HG02588 (cell line): ENCODE measurements around the gene FAM187B.

Source experiments
- ATAC-seq: cut with Tn5 transposase; IDR thresholded peaks from one replicate; pipeline ENCODE4 v1.9.1; 2021; ENCODE audit warnings: mild to moderate bottlenecking, moderate library complexity; ENCODE audit not compliant: unreplicated experiment

Gene FAM187B

DNA sequence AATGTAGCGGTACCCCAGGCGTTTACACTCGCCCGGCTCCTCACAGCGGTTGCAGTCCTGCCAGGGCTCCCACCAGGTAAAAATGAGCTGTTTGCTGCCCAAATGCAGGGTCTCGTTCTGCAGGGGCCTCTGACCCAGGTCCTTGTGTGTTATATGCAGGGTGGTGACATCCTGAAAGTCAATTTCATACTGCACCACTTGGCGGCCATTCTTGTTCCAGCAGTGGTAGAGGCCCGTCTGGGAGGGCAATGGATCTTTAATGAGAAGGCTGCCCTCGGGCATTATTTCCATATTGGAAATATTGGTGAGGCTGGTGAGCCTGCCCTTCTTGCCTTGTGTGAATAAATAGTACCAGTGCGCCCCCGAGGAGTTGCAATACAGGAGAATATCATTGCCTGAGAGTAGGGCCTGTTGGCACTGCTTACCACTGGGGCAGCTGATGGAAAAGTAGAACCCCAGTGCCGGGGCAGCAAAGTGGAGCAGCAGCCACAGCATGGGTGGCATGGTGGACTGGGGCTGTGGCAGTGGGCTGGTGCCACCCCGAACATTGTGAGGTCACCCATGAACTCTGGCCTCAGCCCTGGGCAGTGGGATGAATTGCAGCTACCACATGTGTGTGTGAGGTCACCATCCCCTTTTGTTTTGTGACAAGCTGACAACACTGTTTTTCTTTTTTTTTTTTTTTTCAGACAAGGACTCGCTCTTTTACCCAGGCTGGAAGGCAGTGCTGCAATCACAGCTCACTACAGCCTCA is at the start of gene FAM187B:
Gene FAM187B (minus strand): TSS at position 563 of the 754 bp plus-strand sequence. CDS start 59 bp downstream, at position 504.
- ATAC-seq: no peak

DNA sequence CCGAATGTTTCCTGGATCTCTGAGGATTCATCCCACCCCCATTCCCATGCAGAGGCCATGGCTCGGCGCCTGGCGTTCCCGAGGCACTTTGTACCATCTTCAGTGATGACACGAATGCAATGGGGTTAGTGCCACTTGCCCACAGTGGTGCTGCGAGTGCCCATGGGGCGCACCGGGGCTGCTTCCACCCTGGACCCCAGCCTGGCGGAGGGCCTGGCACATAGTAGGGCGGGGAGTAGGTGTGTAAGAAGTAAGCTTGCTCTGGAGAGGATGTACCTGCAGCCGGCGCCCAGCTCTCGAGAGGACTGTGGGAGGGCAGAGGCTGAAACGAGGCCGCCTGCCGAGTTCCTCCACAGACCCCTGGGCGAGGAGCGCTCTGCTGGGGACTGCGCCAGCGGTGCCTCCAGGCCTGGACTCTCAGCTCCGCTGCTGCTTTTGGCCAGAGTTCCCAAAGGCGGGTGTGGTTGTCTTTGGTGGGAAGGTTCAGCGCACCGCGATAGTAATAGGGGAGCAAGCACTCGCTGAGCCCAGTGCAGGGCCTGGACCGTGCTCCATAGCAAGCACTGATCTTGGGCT is 48.3 kb upstream of the FAM187B start:
- no peak for ATAC-seq

DNA sequence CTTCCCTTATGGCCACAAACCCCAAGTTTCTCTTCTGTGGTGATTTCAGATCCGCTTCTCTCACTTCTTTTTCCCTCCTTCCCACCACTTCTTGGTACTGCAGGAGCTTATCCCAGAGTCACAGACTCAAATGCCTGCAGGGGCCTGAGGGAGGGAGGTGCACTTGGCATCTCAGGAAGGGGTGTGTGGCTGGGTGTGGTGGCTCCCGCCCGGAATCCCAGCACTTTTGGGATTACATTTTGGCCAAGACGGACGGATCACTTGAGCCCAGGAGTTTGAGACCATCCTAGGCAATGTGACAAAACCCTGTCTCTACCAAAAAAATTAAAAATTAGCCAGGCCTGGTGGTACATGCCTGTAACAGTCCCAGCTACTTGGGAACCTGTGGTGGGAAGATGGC is 45.8 kb upstream of the FAM187B start:
- ATAC-seq: no peak

DNA sequence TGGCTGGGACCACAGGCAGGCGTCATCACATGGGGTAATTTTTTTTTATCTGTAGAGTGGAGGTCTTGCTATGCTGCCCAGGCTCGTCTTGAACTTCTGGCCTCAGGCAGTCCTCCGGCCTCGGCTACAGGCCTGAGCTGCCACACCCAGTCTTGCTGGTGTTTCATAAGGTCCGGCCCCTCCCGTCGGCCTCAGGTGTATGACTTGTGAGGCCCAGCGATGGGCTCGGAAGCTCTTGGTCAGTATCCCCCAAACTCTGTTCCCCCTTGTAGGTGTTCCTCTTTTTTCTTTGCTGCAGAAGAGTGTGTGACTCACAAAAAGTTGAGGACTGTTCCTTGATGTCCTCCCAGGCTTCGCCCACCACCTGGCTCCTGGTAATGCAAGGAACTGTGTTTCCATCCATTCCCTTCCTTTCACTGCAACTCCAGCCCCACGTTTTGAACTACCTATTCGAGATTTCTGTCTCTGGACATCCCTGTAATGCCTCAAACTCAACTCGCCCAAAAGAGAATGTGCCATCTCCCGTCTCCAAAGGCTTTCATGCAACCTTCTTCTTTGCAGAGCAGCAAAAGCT is 45.2 kb upstream of the FAM187B start:
- no peak for ATAC-seq

DNA sequence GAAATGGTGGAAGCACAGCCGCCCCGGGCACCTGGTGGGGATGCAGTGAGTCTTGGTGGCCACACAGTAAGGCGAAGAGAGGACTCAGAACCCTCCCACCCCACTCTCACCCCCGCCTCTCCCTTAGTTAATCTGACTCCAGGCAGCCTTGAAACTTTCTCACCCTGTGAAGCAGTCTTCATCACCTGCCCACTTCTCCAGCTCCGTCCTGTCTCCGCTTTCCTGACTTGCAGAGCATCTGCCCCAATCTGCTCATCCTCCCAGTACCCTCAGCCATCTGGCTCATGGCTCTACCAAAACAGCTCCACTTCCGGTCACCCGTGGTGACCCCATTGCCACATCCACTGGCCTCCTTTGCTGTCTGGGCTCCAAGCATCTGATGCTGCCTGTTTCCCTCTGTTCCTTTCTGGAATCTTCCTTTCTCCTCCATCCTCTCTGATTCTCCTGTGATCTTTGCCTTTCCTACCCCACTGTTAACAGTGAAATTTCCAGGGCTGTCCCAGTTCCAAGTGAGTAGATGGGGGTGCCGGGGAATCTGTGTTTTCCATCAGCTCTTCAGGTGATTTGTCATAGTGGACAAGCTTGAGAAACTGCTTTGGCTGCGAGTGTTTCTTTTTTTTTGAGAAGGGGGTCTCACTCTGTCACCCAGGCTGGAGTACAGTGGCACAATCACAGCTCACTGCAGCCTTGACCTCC is 44.6 kb upstream of the FAM187B start:
- ATAC-seq: no peak

DNA sequence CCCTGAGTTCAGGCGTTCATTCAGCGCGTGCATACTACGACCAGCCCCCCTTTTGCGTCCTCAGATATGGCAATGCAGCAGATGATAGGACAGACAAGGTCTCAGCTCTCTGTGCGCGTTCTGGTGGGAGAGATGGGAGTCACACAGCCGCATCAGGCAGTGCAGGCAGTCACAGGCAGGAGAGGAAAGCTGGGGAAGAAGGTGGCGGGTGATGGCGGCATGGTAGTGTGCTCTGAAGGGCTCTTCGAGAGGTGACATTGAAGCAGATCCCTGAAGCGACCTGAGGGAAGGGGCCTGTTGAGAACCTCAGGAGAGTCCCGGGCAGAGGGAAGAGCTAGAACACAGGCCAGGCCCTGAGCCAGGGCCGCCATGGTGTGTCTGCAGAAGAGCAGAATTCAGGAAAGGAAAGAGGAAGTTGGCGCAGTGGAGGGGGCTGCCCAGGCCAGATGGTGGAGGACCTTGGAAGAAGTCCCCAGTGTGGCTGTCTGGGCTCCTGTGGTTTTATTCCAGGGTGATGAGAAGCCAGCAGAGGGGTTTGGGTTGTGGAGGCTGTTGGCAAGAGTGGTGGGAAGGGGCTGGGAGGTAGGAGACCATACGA is 43.7 kb upstream of the FAM187B start:
- ATAC-seq: no peak

DNA sequence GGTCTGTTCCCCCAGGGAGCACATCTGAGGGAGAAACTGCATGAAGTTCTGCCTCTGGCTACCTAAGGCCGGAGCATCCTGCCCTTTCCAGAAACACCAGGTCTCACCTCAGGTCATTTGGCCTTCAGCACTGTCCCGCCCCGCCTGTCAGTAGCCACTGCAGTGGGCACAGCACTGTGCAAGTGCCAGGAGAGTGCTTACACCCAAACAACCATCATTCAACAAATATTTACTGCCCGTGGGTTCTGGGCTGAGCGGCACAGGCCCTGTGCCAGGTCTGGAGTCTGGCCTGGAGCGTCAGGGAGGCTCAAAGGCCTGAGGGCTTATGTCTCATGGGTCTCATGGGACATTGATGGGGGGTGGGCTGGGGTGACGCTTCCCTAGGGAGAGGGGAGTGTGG is 43.0 kb upstream of the FAM187B start:
- ATAC-seq: no peak

DNA sequence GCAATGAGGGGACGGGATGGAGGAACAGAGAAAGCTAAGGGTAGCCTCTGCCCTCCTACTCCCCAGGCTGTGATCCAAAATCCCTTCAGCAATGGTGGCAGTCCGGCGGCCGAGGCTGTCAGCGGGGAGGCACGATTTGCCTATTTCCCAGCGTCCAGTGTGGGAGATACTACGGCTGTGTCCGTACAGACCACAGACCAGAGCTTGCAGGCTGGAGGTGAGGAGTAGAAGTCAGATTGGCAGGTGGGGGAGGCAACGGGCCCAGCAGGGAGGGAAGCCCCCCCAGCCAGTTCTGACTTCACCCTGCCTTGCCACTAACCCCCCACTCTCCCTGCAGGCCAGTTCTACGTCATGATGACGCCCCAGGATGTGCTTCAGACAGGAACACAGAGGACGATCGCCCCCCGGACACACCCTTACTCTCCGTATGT is 41.9 kb upstream of the FAM187B start:
- ATAC-seq: no peak

DNA sequence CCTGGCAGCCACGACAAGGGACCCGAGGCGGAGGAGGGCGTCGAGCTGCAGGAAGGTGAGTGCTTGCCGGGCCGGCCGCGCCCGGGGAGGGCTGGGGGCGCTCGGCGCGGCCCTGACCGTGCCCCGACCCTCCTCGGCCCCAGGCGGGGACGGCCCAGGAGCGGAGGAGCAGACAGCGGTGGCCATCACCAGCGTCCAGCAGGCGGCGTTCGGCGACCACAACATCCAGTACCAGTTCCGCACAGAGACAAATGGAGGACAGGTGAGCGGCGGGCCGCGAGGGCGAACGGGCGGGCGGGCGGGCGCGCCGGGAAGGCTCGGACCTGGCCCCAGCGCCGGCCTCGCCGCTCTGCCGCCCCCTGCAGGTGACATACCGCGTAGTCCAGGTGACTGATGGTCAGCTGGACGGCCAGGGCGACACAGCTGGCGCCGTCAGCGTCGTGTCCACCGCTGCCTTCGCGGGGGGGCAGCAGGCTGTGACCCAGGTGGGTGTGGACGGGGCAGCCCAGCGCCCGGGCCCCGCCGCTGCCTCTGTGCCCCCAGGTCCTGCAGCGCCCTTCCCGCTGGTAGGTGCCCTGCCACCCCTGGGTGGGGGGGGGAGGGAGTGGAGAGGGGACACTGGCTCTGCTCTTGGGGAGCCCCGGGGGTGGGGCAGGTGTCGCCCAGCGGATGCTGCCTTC is 41.0 kb upstream of the FAM187B start:
- ATAC-seq: peak; percentile 49

DNA sequence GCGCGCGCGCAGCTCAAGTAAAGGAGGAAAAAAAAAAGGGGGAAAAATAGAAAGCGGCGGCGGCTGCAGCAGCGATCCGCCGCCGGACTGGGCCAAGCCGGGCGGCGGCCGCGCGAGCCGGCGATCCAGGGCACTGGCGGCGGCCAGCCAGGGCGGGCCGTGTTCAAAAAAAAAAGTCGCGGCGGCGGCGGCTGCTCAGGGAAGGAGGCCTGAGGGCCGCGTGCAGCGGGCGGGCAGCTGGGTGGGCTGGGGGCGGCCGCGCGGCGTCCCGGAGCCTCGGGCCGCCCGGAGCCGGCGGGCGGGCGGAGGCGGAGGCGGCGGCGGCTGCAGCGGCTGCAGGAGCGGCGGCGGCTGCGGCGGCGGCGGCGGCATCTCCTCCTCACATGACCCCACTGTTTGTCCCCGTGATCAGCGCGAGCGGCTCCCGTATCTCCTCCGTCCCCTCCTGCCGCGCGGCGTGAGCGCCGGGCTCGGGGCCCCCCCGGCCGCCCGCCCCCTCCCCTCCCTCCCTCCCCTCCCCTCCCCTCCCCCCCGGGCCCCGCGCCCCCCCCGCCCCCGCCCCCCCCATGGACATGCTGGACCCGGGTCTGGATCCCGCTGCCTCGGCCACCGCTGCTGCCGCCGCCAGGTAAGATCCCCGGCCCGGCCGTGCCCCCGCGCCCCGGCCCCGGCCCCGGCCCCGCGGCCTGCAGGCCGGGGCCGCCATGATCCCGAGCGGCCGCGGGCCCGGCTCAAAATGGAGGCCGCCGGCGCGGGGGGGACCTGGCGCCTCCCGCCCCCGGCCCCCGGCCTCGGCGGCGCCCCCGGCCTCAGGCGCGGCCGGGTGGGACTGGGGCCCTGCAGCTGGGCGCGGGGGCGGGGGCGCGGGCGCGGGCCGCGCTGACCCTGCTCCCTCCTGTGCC is 40.2 kb upstream of the FAM187B start, which contains the start of gene USF2:
Gene USF2 (plus strand): TSS at position 427 of the 902 bp plus-strand sequence. CDS start 140 bp downstream, at position 567.
- peak; percentile 21 for ATAC-seq

DNA sequence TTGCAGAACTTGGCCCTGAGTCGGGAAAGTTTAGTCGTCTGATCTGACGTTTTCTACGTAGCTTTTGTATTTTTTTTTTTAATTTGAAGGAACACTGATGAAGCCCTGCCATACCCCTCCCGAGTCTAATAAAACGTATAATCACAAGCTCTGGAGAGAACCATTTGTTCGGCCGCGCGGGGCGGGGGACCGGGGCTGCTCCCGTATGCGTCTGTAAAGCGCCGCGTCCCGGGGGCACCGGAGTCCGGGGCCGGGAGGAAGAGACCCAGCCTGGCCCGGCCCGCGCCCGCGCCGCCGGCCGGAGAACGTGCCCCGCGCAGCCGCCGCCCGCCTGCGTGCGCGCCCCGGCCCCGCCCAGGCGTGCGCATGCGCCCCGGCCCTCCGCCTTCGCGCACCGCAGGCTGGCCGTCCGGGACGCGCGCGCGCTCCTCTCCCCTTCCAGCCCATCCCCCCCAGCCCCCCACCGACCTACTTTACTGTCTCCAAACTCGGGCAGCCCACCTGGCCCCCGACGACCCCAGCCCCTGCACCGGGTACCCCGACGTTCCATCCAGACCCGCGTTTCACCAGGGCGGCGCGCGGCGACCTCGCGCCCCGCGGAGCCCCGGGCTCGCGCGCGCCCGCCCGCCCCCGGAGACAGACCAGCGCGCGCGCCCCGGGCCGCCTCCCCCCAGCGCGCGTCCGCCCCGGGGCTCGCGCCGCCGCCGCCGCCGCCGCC is 39.4 kb upstream of the FAM187B start:
- peak; percentile 50 for ATAC-seq

DNA sequence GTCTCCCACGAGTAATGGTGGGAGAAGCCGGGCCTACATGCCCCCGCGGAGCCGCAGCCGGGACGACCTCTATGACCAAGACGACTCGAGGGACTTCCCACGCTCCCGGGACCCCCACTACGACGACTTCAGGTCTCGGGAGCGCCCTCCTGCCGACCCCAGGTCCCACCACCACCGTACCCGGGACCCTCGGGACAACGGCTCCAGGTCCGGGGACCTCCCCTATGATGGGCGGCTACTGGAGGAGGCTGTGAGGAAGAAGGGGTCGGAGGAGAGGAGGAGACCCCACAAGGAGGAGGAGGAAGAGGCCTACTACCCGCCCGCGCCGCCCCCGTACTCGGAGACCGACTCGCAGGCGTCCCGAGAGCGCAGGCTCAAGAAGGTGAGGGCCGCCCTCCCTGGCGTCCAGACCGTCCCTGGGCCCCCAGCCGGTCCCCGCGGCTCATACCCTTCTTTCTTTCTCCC is 38.8 kb upstream of the FAM187B start:
- no peak for ATAC-seq

DNA sequence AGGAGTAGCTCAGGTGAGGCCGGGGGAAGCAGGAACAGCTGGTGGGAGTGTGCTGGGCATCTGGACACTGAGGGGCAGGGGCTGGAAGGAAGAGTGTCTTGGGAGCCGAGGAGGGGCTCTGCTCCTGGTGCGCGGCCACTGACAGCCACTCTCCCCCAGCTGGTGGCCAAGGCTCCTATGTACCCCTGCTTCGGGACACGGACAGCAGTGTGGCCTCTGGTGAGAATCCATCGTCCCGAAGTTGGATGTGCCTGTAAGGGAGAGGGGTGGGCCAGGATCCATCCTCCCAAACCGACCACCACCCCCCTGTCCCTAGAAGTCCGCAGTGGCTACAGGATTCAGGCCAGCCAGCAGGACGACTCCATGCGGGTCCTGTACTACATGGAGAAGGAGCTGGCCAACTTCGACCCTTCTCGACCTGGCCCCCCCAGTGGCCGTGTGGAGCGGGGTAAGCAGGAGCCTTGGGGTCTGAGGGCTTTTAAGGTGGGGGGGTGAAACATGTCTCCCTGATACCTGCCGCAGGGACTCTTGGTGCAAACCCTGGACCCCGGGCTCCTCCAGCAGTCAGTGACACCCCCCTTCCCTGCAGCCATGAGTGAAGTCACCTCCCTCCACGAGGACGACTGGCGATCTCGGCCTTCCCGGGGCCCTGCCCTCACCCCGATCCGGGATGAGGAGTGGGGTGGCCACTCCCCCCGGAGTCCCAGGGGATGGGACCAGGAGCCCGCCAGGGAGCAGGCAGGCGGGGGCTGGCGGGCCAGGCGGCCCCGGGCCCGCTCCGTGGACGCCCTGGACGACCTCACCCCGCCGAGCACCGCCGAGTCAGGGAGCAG is 38.2 kb upstream of the FAM187B start:
- ATAC-seq: no peak

DNA sequence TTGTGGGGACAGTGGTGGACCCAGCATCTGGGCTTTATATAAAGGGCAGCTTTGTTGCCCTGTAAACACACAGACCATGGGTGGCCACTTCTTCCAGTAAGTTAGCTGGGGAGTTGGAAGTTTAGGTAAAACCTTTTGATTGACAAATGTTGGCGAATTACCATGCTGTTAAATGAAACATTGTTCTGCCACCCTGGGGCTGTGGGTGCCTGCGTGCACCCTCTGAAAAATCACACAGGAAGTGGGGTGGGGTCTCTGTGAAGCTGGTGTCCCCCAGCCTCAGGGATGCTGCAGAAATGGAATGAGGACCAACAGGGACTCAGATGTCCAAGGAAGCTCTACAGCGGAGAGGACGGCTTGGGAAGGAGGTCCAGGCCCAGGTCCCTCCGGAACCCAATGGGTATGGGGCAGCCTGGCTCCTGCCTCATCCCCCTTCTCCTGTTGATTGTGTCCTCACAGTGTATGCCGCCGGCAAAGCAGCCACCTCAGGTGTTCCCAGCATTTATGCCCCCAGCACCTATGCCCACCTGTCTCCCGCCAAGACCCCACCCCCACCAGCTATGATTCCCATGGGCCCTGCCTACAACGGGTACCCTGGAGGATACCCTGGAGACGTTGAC is 37.5 kb upstream of the FAM187B start:
- ATAC-seq: no peak

DNA sequence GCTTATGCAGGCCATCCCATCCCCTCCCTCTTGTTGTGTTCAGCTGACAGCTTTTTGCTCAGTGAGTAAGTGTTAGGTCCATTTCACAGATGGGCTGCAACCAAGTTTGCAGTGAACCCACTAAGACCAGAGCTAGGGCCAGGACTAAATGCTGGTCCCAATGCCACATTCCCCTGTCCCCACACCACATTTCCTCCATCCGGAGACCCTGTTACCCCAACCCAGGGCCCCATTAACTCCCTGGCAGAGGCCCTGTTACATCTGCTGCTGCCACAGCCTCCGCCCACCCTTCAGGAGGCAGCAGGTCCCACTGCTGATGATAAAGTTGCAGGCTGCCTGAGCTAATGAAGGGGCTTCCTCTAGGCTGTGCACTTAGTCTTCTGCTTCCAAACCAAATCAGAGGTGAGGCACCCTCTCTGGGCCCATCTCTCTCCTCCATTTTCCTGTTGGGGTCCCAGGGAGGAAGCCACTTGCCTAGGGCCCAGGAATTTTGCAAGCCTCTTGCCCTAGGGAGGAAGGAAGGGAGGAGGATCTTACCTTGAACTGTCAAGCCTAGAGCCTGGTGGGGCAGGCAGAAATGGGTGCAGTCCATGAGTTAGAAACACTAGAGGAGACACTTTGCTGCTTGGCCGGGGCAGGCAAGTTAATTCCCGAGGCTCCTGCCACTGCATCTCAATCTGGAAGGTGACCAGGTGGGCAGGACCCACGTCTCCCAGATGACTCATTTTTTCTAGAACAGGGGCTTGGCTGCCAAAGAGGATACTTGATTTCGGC is 36.8 kb upstream of the FAM187B start:
- no peak for ATAC-seq

DNA sequence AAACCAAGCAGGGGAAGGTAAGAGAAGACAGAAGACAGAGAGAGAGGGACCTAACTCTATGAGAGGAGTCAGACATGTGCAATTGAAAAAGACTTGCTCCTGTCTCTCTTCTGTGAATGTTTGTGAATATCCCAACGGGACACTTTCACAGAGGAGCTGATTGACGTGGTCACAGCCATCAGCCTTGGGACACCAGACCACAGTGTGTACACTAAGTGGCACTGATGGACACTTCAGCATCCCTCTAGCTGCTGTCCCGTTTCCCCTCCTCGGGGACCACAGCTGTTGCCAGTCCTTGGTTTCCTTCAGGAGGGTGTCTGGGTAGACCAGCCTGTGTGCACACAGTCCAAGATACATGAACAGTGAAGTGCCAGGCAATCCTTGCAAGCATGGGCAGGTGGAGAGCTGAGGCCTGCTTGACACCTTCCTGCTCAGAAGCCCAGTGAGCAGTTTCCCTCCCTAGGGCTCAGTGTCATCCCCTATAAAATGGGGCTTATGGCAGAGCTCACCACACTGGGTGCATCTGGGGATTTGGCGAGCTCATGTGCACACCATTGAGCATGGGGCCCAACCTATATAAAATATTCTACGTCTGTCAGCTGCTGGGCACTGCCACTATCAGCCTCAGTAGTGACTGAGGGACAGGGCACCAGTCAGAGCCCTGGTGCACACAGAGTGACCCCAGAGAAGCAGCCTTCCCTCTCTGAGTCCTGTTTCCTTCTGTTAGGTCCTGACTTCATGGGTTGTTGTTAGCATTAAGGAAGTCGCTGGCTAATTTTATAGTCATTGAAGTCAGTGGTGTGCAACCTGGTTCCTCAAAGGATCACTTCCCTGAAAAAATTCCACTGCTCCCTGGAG is 36.0 kb upstream of the FAM187B start:
- no peak for ATAC-seq
